H1 (cell line): ENCODE results near the gene GNG5. TPM values are rescaled to one million over a fixed set of nuclear protein-coding genes. Genes with fewer than 3 reads are reported as not detected.
A peak's percentile ranks its signal among the peaks of the same experiment; 100 is the strongest.

Experiments used
- CTCF ChIA-PET: fragments of 300-600 bp; sonication (Branson Sonifier 250); formaldehyde crosslinking; loops from one replicate; lab custom pipeline; 2021; ENCODE audit not compliant: partially characterized antibody; lab: Charles Lee
- POLR2A ChIA-PET: fragments of 300-600 bp; sonication (Branson Sonifier 250); formaldehyde crosslinking; loops from one replicate; lab custom pipeline; 2021; ENCODE audit warnings: inconsistent platforms; ENCODE audit not compliant: partially characterized antibody; lab: Charles Lee
- DNase-seq, 2 experiments: peaks; one replicate each; pipeline versions ENCODE4 v3.0.0 to v3.0.0-alpha.2; 2010 to 2022; ENCODE audit warnings: low spot score in 2 of 2, low read depth in 1 of 2, mixed read lengths in 1 of 2
- FAIRE-seq: peaks from 2 replicates; lab custom pipeline; 2011; peaks lifted over from hg19 to GRCh38; lab: Jason Lieb, UNC
- H2AFZ ChIP-seq: 2 replicates; pipeline ENCODE4 v1.8.1; 2012; ENCODE audit warnings: low read length, inconsistent platforms
- H2AK5ac ChIP-seq: 2 replicates; pipeline ENCODE4 v1.6.1; 2013; ENCODE audit warnings: low read depth, low read length
- H2BK120ac ChIP-seq: replicated peaks from 2 replicates; pipeline ENCODE3; 2013; ENCODE audit warnings: low read depth, low read length, inconsistent platforms
- H2BK12ac ChIP-seq: 2 replicates; pipeline ENCODE4 v1.6.1; 2013; ENCODE audit warnings: low read depth, low read length
- H2BK15ac ChIP-seq: 2 replicates; pipeline ENCODE4 v1.6.1; 2013; ENCODE audit warnings: low read length
- H2BK20ac ChIP-seq: 2 replicates; pipeline ENCODE4 v1.6.1; 2013; ENCODE audit warnings: low read length
- H2BK5ac ChIP-seq: 2 replicates; pipeline ENCODE4 v1.6.1; 2013; ENCODE audit warnings: low read depth, low read length
- H3K14ac ChIP-seq: 2 replicates; pipeline ENCODE4 v1.6.1; 2013; ENCODE audit warnings: inconsistent platforms; ENCODE audit not compliant: insufficient read length
- H3K18ac ChIP-seq: 2 replicates; pipeline ENCODE4 v1.6.1; 2013; ENCODE audit warnings: low read length; ENCODE audit errors: extremely low read depth
- H3K23ac ChIP-seq: 2 replicates; pipeline ENCODE4 v1.6.1; 2013; ENCODE audit warnings: inconsistent platforms; ENCODE audit not compliant: insufficient read length
- H3K23me2 ChIP-seq: 2 replicates; pipeline ENCODE4 v1.6.1; 2013; ENCODE audit warnings: low read depth, low read length
- H3K27ac ChIP-seq: 2 replicates; pipeline ENCODE4 v1.6.1; 2011; ENCODE audit warnings: low read depth, low read length, inconsistent platforms
- H3K27me3 ChIP-seq, 4 experiments: replicated peaks in 1 of 4; 1 replicate in 1 of 4; 2 replicates in 3 of 4; pipeline versions ENCODE4 v1.6.1 to v1.8.1; 2011 to 2013; ENCODE audit warnings: low read length in 3 of 4, mild to moderate bottlenecking in 3 of 4, inconsistent platforms in 2 of 4, mixed read lengths in 2 of 4, moderate library complexity in 1 of 4; ENCODE audit not compliant: control insufficient read depth in 3 of 4, insufficient read depth in 3 of 4; ENCODE audit errors: extremely low read depth in 1 of 4
- H3K36me3 ChIP-seq, 4 experiments: 2 replicates each; pipeline versions ENCODE4 v1.6.1 to v1.8.1; 2011 to 2013; ENCODE audit warnings: mild to moderate bottlenecking in 4 of 4, low read length in 3 of 4, moderate library complexity in 2 of 4, control low read depth in 1 of 4, inconsistent platforms in 1 of 4; ENCODE audit not compliant: insufficient read depth in 4 of 4, control insufficient read depth in 2 of 4
- H3K4ac ChIP-seq: replicated peaks from 2 replicates; pipeline ENCODE3; 2013; ENCODE audit warnings: low read length, low read depth, mixed read lengths, inconsistent platforms; ENCODE audit not compliant: insufficient read length
- H3K4me1 ChIP-seq, 4 experiments: replicated peaks in 1 of 4; 1 replicate in 1 of 4; 2 replicates in 3 of 4; pipeline versions ENCODE4 v1.6.1 to v1.8.1; 2011 to 2013; ENCODE audit warnings: low read length in 3 of 4, inconsistent platforms in 2 of 4, mixed read lengths in 1 of 4; ENCODE audit not compliant: insufficient read depth in 4 of 4, control insufficient read depth in 3 of 4
- H3K4me2 ChIP-seq, 2 experiments: 2 replicates each; pipeline versions ENCODE4 v1.6.1 to v1.8.1; 2011 to 2013; ENCODE audit warnings: low read depth in 2 of 2, low read length in 2 of 2, control low read depth in 1 of 2, inconsistent platforms in 1 of 2, mild to moderate bottlenecking in 1 of 2; ENCODE audit not compliant: insufficient read depth in 1 of 2
- H3K4me3 ChIP-seq, 4 experiments: fragments of 200-600, 300-600 bp in 1 of 4; sonication (generic), shearing (Covaris generic), sonication (Bioruptor Twin) in 1 of 4; 2 replicates each; pipeline versions ENCODE4 v1.5.1 to v1.8.1; 2011 to 2016; ENCODE audit warnings: low read length in 4 of 4, low read depth in 3 of 4, control low read depth in 2 of 4, inconsistent platforms in 2 of 4, mild to moderate bottlenecking in 2 of 4, mixed read lengths in 1 of 4, moderate library complexity in 1 of 4; ENCODE audit not compliant: insufficient read depth in 2 of 4; ENCODE audit errors: extremely low read depth in 1 of 4
- H3K56ac ChIP-seq: replicated peaks from 2 replicates; pipeline ENCODE3; 2013; ENCODE audit warnings: low read depth, mild to moderate bottlenecking, mixed read lengths, low read length, inconsistent platforms; ENCODE audit not compliant: insufficient read length
- H3K79me1 ChIP-seq: 2 replicates; pipeline ENCODE4 v1.6.1; 2013; ENCODE audit warnings: low read depth, low read length, control low read depth
- H3K79me2 ChIP-seq, 2 experiments: 2 replicates each; pipeline versions ENCODE4 v1.6.1 to v1.8.1; 2012 to 2013; ENCODE audit warnings: low read length in 2 of 2, mild to moderate bottlenecking in 2 of 2, inconsistent platforms in 1 of 2; ENCODE audit not compliant: insufficient read depth in 2 of 2, control insufficient read depth in 1 of 2
- H3K9ac ChIP-seq, 4 experiments: replicated peaks in 1 of 4; 1 replicate in 1 of 4; 2 replicates in 3 of 4; pipeline versions ENCODE4 v1.6.1 to v1.8.1; 2011 to 2013; ENCODE audit warnings: low read depth in 3 of 4, low read length in 3 of 4, control low read depth in 2 of 4, mild to moderate bottlenecking in 2 of 4, moderate library complexity in 2 of 4, inconsistent platforms in 1 of 4; ENCODE audit errors: extremely low read depth in 1 of 4
- H3K9me3 ChIP-seq, 2 experiments: 2 replicates each; pipeline versions ENCODE4 v1.6.1 to v1.8.1; 2012 to 2013; ENCODE audit warnings: mild to moderate bottlenecking in 2 of 2, moderate library complexity in 2 of 2, control low read depth in 1 of 2, inconsistent platforms in 1 of 2, low read depth in 1 of 2, low read length in 1 of 2, mixed read lengths in 1 of 2; ENCODE audit not compliant: insufficient read depth in 2 of 2
- H4K20me1 ChIP-seq, 2 experiments: replicated peaks in 1 of 2; 2 replicates each; pipeline versions ENCODE3 to v1.8.1; 2011 to 2013; ENCODE audit warnings: inconsistent platforms in 2 of 2, low read length in 2 of 2, mild to moderate bottlenecking in 1 of 2; ENCODE audit not compliant: insufficient read depth in 2 of 2, control insufficient read depth in 1 of 2
- H4K5ac ChIP-seq: 2 replicates; pipeline ENCODE4 v1.6.1; 2013; ENCODE audit warnings: low read length, low read depth, mixed read lengths, inconsistent platforms; ENCODE audit not compliant: insufficient read length
- H4K8ac ChIP-seq: 2 replicates; pipeline ENCODE4 v1.8.0; 2013; ENCODE audit warnings: mild to moderate bottlenecking, moderate library complexity, low read length, inconsistent platforms; ENCODE audit not compliant: insufficient read depth; ENCODE audit errors: extremely low read depth
- H4K91ac ChIP-seq: replicated peaks from 2 replicates; pipeline ENCODE3; 2013; ENCODE audit warnings: low read length, mixed read lengths, inconsistent platforms; ENCODE audit not compliant: insufficient read length
- BACH1 ChIP-seq: IDR thresholded peaks from 2 replicates; pipeline ENCODE4 v1.6.1; 2012; ENCODE audit warnings: low read length, improper control_type of control experiment
- BRCA1 ChIP-seq: IDR thresholded peaks from 2 replicates; pipeline ENCODE4 v1.6.1; 2012; ENCODE audit warnings: low read depth, low read length, improper control_type of control experiment
- EGR1 ChIP-seq: IDR thresholded peaks from 2 replicates; pipeline ENCODE4 v1.6.1; 2011; ENCODE audit warnings: low read depth, low read length, borderline replicate concordance
- GABPA ChIP-seq: IDR thresholded peaks from 2 replicates; pipeline ENCODE4 v1.6.1; 2011; ENCODE audit warnings: mild to moderate bottlenecking, low read length, moderate library complexity, borderline replicate concordance; ENCODE audit not compliant: insufficient read depth
- HDAC6 ChIP-seq: IDR thresholded peaks from one replicate; pipeline ENCODE4 v1.7.1; 2012; ENCODE audit warnings: low read depth, mild to moderate bottlenecking, inconsistent platforms, low read length, moderate library complexity
- KDM4A ChIP-seq: IDR thresholded peaks from one replicate; pipeline ENCODE4 v1.7.1; 2012; ENCODE audit warnings: low read depth, mild to moderate bottlenecking, moderate library complexity, low read length, inconsistent platforms; ENCODE audit not compliant: severe bottlenecking
- PHF8 ChIP-seq: fragments of 200-600 bp; sonication (generic); conservative IDR thresholded peaks from 2 replicates; pipeline ENCODE4 v1.7.1; 2012; ENCODE audit warnings: low read depth, mild to moderate bottlenecking, inconsistent platforms, low read length, moderate library complexity
- RXRA ChIP-seq: IDR thresholded peaks from 2 replicates; pipeline ENCODE4 v1.6.1; 2011; ENCODE audit warnings: low read depth, mild to moderate bottlenecking, low read length, moderate library complexity; ENCODE audit not compliant: insufficient read depth
- SP2 ChIP-seq: IDR thresholded peaks from 2 replicates; pipeline ENCODE4 v1.6.1; 2012; ENCODE audit warnings: mild to moderate bottlenecking, low read length, inconsistent platforms
- SP4 ChIP-seq: IDR thresholded peaks from 2 replicates; pipeline ENCODE4 v1.6.1; 2012; ENCODE audit warnings: low read length, inconsistent platforms
- TCF12 ChIP-seq: IDR thresholded peaks from 2 replicates; pipeline ENCODE4 v1.6.1; 2011; ENCODE audit warnings: low read depth, mild to moderate bottlenecking, low read length
- WGBS, 2 experiments: shearing (Covaris generic) in 1 of 2; methylation state at CpG; one replicate each; pipeline versions ENCODE4 v1.1.6 to v1.1.7; 2013 to 2015; ENCODE audit warnings: low lambda C conversion rate in 2 of 2, mixed read lengths in 2 of 2, inconsistent platforms in 1 of 2, low coverage in 1 of 2, missing lambda C conversion rate in 1 of 2; ENCODE audit not compliant: insufficient replicate concordance in 2 of 2, insufficient coverage in 1 of 2, insufficient read length in 1 of 2; ENCODE audit errors: extremely low coverage in 1 of 2, missing lambda C conversion rate in 1 of 2; 5-methylcytosine and 5-hydroxymethylcytosine counted together
- polyA plus RNA-seq, 7 experiments: library from polyadenylated mRNA; depleted of rRNA in 3 of 7; stranded (reverse) in 5 of 7; unstranded in 2 of 7; fragments of >200 nt in 5 of 7; fragments of 200-250 nt in 2 of 7; gene quantifications; 1 replicate in 5 of 7; 2 replicates in 1 of 7; 4 replicates in 1 of 7; pipeline versions ENCODE4 v1.2.1 to v1.2.3, GENCODE V29; 2011 to 2013; ENCODE audit warnings: missing spikeins in 2 of 7, mixed read lengths in 2 of 7
- total RNA-seq: library from RNA; stranded (reverse); fragmentation: NEBNext Ultra II Directional; extraction: Animal tissue kit (Norgen Biotek cat#: 25700); gene quantifications from 2 replicates; pipeline ENCODE4 v1.2.1, GENCODE V29; 2021

The GNG5 gene
- total and polyA plus RNA-seq, 2 of the 8 experiments (the other 6 are each of a cell fraction or from before 2014, with no cell fraction given): 94.0 to 104 TPM

GRCh38 chr1:84504580-84505492, 1.5 kb downstream of the GNG5 start:
- Histone ChIP-seq H3K9ac (peak overlapping the region; percentile 82 to 95 (median 88)), H2BK5ac (no peak overlapping the region), H3K79me1 (peaks cover 4% of the 10 kb centered on the region; the same call in 1 of the 2 replicates), H2BK12ac (no peak overlapping the region; the same call in 1 of the 2 replicates), H2AFZ (no peak overlapping the region), H3K4me1 (peaks cover 0 to 13% (median 6%) of the 10 kb centered on the region in 4 experiments; a peak in 6 of 7 replicates), H3K23me2 (peaks cover 6% of the 10 kb centered on the region; the same call in 1 of the 2 replicates), H3K14ac (no peak overlapping the region), H4K91ac (no peak overlapping the region), H3K56ac (no peak overlapping the region), H3K27me3 (no peaks in the 10 kb centered on the region), H2AK5ac (no peak overlapping the region), H3K9me3 (no peaks in the 10 kb centered on the region), H4K5ac (no peak overlapping the region), H3K27ac (no peak overlapping the region), H2BK120ac (no peak overlapping the region), H3K36me3 (peaks cover 0 to 14% (median 0%) of the 10 kb centered on the region in 4 experiments; a peak in 4 of 8 replicates), H3K79me2 (peaks cover 3 to 51% of the 10 kb centered on the region in 2 experiments; a peak in 2 of 4 replicates), H3K4ac (peak overlapping the region; percentile 57), H3K23ac (no peak overlapping the region), H3K18ac (no peak overlapping the region), H4K8ac (no peak overlapping the region), H2BK20ac (no peak overlapping the region), H4K20me1 (peaks cover 16 to 20% of the 10 kb centered on the region in 2 experiments), H2BK15ac (no peak overlapping the region), H3K4me3 (peak overlapping the region; percentile 88 to 97 (median 92)), H3K4me2 (peak overlapping the region; percentile 79 to 100)
- POLR2A ChIA-PET: interaction anchor here (0.8 to 1.7 kb wide), 5 partner anchors 7 to 247 kb away, joined by 3 to 5 read pairs (median 4); partner anchors contain the start of gene CTBS
- no peak for FAIRE-seq
- 26% methylated on average over 17 of the region's 17 CpGs; no CpG with 5 or more reads in 1 of the 2 experiments for WGBS, 2 experiments
- TF ChIP-seq RXRA: no peak
- no peak for TF ChIP-seq HDAC6
- TF ChIP-seq BRCA1: no peak
- no peak for TF ChIP-seq EGR1
- TF ChIP-seq PHF8: no peak
- TF ChIP-seq SP2: no peak
- no peak for TF ChIP-seq TCF12
- TF ChIP-seq GABPA: no peak
- no peak for TF ChIP-seq BACH1
- no peak for TF ChIP-seq KDM4A
- no peak for TF ChIP-seq SP4
- no peak for DNase-seq
- CTCF ChIA-PET: interaction anchor here (0.6 to 2.0 kb wide), 9 partner anchors 9 to 708 kb away, joined by 3 to 6 read pairs (median 4); no protein-coding TSS in a partner anchor
